ENCODE data around the gene ORM1. TPM values are rescaled to one million over a fixed set of nuclear protein-coding genes. Genes with fewer than 3 reads are reported as not detected.

The ORM1 gene
- total RNA-seq, 2 donors from 2014 or later, result 43.8 TPM; not detected in 1

GRCh38 chr9:114339130-114339908, 16.4 kb downstream of the ORM1 start:
- intact Hi-C loops (cut with DNase I), result no loop called here
- peak; percentile 38 for ATAC-seq
- DNase-seq, result peak in 3 of 4 donors; percentile 33 to 47 (median 44)
- Histone ChIP-seq H3K4me1 (no peaks in the 10 kb centered on the region), H3K36me3 (replicated peaks in 1 of 2; ENCODE audit: insufficient read depth in 1 of 2, low read depth in 2 of 2) (peaks cover 0 to 11% of the 10 kb centered on the region in 2 donors), H3K27me3 (no peaks in the 10 kb centered on the region), H3K9me3 (no peaks in the 10 kb centered on the region), H3K27ac (no peak overlapping the region), H3K4me3 (no peak overlapping the region)
- WGBS, 2 donors, result 77 to 81% methylated on average over 10 to 16 of the region's 16 CpGs
- TF ChIP-seq CTCF (IDR thresholded peaks at IDR 0.05) (peak in 6 of 7 experiments; percentile 43 to 51 (median 46)), POLR2A (IDR thresholded peaks at IDR 0.05) (no peak)

GRCh38 chr9:114341152-114341830, 18.4 kb downstream of the ORM1 start:
- no peak for ATAC-seq
- 81 to 84% methylated on average over 12 of the region's 12 CpGs for WGBS, 2 donors
- Histone ChIP-seq H3K4me3 (no peak overlapping the region), H3K36me3 (replicated peaks in 1 of 2; ENCODE audit: insufficient read depth in 1 of 2, low read depth in 2 of 2) (peaks cover 0 to 17% of the 10 kb centered on the region in 2 donors), H3K27me3 (no peaks in the 10 kb centered on the region), H3K9me3 (no peaks in the 10 kb centered on the region), H3K27ac (no peak overlapping the region), H3K4me1 (no peaks in the 10 kb centered on the region)
- no peak for TF ChIP-seq CTCF (IDR thresholded peaks at IDR 0.05)
- no peak for TF ChIP-seq POLR2A (IDR thresholded peaks at IDR 0.05)
- intact Hi-C loops (cut with DNase I), result no loop called here
- no peak for DNase-seq

- TF ChIP-seq POLR2A (IDR thresholded peaks at IDR 0.05) (no peak), CTCF (IDR thresholded peaks at IDR 0.05) (no peak)
- no peak overlapping the region for H3K27ac ChIP-seq
- H3K4me3 ChIP-seq, result no peak overlapping the region
- no peaks in the 10 kb centered on the region for H3K27me3 ChIP-seq
- intact Hi-C loops (cut with DNase I), result no loop called here
- ATAC-seq (no peak), DNase-seq (no peak)
- 73 to 94% methylated on average over 2 to 4 of the region's 4 CpGs for WGBS, 2 donors
- no peaks in the 10 kb centered on the region for H3K9me3 ChIP-seq
- H3K36me3 ChIP-seq (replicated peaks in 1 of 2; ENCODE audit: insufficient read depth in 1 of 2, low read depth in 2 of 2), result peaks cover 0 to 21% of the 10 kb centered on the region in 2 donors
- no peaks in the 10 kb centered on the region for H3K4me1 ChIP-seq
Measured at GRCh38 chr9:114341991-114342390, 19.1 kb downstream of the ORM1 start.

- no peak for TF ChIP-seq CTCF (IDR thresholded peaks at IDR 0.05)
- TF ChIP-seq POLR2A (IDR thresholded peaks at IDR 0.05), result no peak
- 78 to 89% methylated on average over 5 of the region's 5 CpGs for WGBS, 2 donors
- intact Hi-C loops (cut with DNase I), result no loop called here
- peaks cover 0 to 26% of the 10 kb centered on the region in 2 donors for H3K36me3 ChIP-seq (replicated peaks in 1 of 2; ENCODE audit: insufficient read depth in 1 of 2, low read depth in 2 of 2)
- ATAC-seq, result no peak
- no peaks in the 10 kb centered on the region for H3K4me1 ChIP-seq
- no peak for DNase-seq
- H3K27ac ChIP-seq, result no peak overlapping the region
- H3K9me3 ChIP-seq, result no peaks in the 10 kb centered on the region
- no peak overlapping the region for H3K4me3 ChIP-seq
- H3K27me3 ChIP-seq, result no peaks in the 10 kb centered on the region
Measured at GRCh38 chr9:114342755-114343440, 20.0 kb downstream of the ORM1 start.
